ENCODE measurements around the gene IFNK.

IFNK gene

GRCh38 chr9:27524236-27524635 lies at the start of gene IFNK:
IFNK (plus strand) TSS chr9:27524290; CDS start chr9:27524337, 47 bp downstream.
- H3K4me3 ChIP-seq (ENCODE audit: low read length): no peak within 1 kb of the TSS
- DNase-seq (ENCODE audit: low read depth): no peak
- no peak for TF ChIP-seq CTCF (conservative IDR thresholded peaks at IDR 0.05; ENCODE audit: low read depth, low read length)

GRCh38 chr9:27474305-27474704 lies 49.8 kb upstream of the IFNK start:
- TF ChIP-seq CTCF (conservative IDR thresholded peaks at IDR 0.05; ENCODE audit: low read depth, low read length): no peak
- DNase-seq (ENCODE audit: low read depth): no peak

GRCh38 chr9:27475057-27475595 lies 49.0 kb upstream of the IFNK start:
- no peak for TF ChIP-seq CTCF (conservative IDR thresholded peaks at IDR 0.05; ENCODE audit: low read depth, low read length)
- no peak for DNase-seq (ENCODE audit: low read depth)
- no peak overlapping the region for H3K4me3 ChIP-seq (ENCODE audit: low read length)

More at GRCh38 chr9:27474305-27474704, 49.8 kb upstream of the IFNK start:
- no peak overlapping the region for H3K4me3 ChIP-seq (ENCODE audit: low read length)

- no peak overlapping the region for H3K4me3 ChIP-seq (ENCODE audit: low read length)
- no peak for DNase-seq (ENCODE audit: low read depth)
- TF ChIP-seq CTCF (conservative IDR thresholded peaks at IDR 0.05; ENCODE audit: low read depth, low read length): no peak
Measured at GRCh38 chr9:27476870-27477515, 47.1 kb upstream of the IFNK start.

GRCh38 chr9:27478322-27478721 lies 45.8 kb upstream of the IFNK start:
- DNase-seq (ENCODE audit: low read depth): no peak
- no peak overlapping the region for H3K4me3 ChIP-seq (ENCODE audit: low read length)
- TF ChIP-seq CTCF (conservative IDR thresholded peaks at IDR 0.05; ENCODE audit: low read depth, low read length): no peak

GRCh38 chr9:27482709-27483108 lies 41.4 kb upstream of the IFNK start:
- TF ChIP-seq CTCF (conservative IDR thresholded peaks at IDR 0.05; ENCODE audit: low read depth, low read length): no peak
- no peak for DNase-seq (ENCODE audit: low read depth)
- H3K4me3 ChIP-seq (ENCODE audit: low read length): no peak overlapping the region

- H3K4me3 ChIP-seq (ENCODE audit: low read length): no peak overlapping the region
Measured at GRCh38 chr9:27483576-27483975, 40.5 kb upstream of the IFNK start.

More at GRCh38 chr9:27483576-27483975, 40.5 kb upstream of the IFNK start:
- no peak for DNase-seq (ENCODE audit: low read depth)
- no peak for TF ChIP-seq CTCF (conservative IDR thresholded peaks at IDR 0.05; ENCODE audit: low read depth, low read length)
